WTC11 (cell line): ENCODE results near the gene NBEA.

Source experiments
- CREM ChIP-seq: sonication (generic); formaldehyde crosslinking; IDR thresholded peaks from 2 replicates; pipeline ENCODE4 v1.8.1; 2022; ENCODE audit warnings: mild to moderate bottlenecking, missing genetic modification reagents, moderate library complexity
- CTCF ChIP-seq: fragments of 200-600 bp; IDR thresholded peaks from 2 replicates; pipeline ENCODE4 v1.8.0; 2022; ENCODE audit warnings: antibody characterized with exemption
- ELF4 ChIP-seq: sonication (generic); formaldehyde crosslinking; IDR thresholded peaks from 2 replicates; pipeline ENCODE4 v1.8.1; 2022; ENCODE audit warnings: low read depth, mild to moderate bottlenecking, moderate library complexity, missing genetic modification reagents

- TF ChIP-seq CREM (CRISPR knock-in tag) = no peak
- no peak for TF ChIP-seq ELF4
- TF ChIP-seq CTCF = no peak
Observed at GRCh38 chr13:35211949-35212348, 269.9 kb downstream of the NBEA start.
